ENCODE measurements around the gene MAGEA4.
"Not testable (repeated sequence)": the region's sequence is repeated elsewhere in the genome, so short reads cannot be mapped to it uniquely, and the experiment has no call there.

Gene MAGEA4, protein sequence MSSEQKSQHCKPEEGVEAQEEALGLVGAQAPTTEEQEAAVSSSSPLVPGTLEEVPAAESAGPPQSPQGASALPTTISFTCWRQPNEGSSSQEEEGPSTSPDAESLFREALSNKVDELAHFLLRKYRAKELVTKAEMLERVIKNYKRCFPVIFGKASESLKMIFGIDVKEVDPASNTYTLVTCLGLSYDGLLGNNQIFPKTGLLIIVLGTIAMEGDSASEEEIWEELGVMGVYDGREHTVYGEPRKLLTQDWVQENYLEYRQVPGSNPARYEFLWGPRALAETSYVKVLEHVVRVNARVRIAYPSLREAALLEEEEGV

DNA sequence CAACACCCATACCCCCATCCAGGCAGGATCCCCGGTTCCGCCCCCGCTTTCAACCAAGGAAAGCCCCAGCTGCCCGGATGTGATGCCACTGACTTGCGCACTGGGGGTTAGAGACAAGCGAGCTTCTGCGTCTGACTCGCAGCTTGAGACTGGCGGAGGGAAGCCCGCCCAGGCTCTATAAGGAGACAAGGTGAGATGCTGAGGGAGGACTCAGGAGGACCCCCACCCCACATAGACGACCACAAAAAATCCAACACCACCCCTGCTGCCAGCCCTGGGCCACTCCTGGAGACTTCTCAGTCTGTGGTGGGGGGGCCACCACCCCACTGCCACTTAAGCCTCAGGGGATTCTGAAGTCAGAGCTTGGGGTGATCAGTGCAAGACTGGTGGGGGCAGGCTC, at the start of gene MAGEA4:
TSS of gene MAGEA4 (plus strand) at position 110 of the 400 bp plus-strand sequence. CDS start 10,776 bp downstream, outside the sequence.
- no peak for DNase-seq (ENCODE audit: low read depth)

DNA sequence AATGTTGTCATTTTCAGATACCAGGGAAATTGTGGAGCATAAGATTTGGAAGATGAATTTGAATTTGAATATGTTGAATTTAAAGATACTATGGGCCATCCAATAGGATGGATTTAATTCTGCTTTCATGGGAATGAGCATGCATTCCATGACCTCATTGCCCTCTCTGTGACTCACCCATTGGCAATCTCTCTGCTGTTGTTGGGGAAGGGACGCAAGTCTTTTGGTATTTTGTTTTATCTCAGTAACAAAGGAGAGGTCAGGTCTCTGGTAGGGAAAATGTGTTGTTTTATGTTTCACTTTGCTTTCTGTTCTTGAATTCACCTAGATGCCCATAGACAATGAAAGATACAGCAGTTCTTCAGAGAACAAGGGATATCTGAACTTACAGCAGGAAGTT, 42.1 kb upstream of the MAGEA4 start:
- DNase-seq (ENCODE audit: low read depth): no peak

DNA sequence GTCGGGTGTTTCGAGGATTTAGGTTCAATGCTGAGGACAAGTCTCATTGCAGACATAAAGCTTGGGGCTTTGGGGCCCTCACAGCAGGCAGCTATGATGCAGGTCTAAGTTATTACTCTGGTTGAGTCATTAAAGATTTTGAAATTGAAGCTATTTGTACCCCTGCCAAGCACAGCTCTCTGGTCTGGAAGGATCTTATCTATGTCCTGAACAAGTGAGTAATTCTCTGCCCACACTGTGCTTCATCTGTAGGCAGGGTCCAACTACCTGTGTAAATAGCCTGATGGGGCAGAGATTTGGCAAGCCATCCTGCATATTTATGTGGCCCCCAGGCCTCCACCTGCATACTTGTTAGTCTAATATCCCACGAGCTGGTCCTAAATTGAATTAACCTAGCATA, 41.4 kb upstream of the MAGEA4 start:
- DNase-seq (ENCODE audit: low read depth): no peak

DNA sequence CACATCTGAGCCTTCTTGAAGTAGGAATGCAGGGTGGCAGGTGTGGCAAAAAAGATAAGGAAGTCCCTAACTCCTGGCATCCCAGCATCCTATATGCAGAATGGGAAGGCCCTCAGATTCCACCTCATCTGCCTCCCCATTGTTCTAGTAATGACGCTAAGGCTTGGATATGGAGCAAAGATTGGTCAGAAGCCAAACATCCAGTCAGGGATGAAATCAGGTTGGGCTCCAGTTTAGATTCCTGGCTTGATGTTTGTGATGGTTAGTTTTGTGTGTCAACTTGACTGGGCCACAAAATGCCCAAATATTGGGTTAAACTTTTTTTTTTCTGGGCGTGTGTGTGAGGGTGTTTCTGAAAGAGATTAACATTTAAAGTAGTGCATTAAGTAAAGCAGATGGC, 39.6 kb upstream of the MAGEA4 start:
- no peak for DNase-seq (ENCODE audit: low read depth)

DNA sequence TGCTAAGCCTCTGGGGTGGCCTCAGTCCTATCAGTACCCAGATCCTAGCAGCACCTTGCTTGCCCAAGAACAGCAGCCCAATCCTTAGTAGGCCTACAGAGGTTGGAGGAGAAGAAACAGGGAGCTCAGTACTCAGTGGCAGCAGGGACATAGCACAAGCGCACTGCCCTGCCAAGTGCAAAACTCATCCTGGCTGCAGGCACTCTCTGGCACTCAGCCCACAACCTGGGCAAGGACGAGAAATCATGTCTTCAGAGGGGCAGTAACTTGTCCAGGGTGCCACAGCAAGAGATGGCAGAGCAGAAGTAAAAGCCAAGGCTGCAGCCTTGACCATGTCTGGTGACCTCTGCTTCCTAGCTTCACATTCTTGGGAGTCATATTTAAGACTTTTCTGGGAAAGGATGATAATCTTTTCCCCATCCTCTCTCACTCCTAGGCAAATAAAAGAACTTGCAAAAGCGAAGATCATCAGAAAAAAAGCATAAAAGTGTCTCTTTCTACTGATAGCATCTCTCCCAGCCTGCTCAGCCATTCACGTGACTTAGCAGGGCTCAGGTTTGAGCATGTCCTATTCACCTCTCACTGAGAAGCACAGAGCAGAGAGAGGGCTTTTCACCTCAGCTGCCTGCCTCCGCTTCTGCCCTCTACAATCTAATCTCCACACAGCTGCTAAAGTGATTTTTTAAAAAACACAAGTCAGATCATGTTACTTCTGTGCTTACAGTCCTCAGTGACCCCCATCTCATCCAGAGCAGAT, 37.2 kb upstream of the MAGEA4 start:
- no peak for DNase-seq (ENCODE audit: low read depth)

DNA sequence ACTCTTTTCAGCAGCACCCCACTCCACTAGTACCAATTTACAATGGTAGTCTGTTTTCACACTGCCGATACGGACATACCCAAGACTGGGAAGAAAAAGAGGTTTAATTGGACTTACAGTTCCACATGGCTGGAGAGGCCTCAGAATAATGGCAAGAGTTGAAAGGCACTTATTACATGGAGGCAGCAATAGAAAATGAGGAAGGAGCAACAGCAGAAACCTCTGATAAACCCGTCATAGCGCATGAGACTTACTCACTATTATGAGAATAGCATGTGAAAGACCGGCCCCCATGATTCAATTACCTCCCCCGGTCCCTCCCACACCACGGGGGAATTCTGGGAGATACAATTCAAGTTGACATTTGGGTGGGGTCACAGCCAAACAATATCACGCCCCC, 34.1 kb upstream of the MAGEA4 start:
- DNase-seq (ENCODE audit: low read depth): no peak

DNA sequence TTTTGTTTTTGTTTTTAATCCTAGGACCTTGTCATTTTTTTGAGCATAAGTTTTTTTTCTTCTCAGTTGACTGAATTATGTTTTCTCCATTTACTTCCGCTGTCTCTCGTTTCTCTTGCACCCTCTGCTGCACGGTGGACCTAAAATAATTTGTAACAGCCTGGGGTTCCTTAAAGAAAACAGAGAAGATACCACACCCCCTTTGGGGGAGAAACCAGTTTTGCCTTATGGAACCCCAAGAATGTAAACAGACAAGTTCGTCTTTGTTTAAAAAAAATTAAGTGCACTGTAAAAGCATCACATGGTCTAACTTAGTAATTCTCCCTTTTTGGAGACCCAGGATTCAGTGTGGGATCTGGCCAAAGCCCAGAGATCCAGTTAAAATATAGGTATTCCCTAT, 32.8 kb upstream of the MAGEA4 start:
- DNase-seq (ENCODE audit: low read depth): no peak

DNA sequence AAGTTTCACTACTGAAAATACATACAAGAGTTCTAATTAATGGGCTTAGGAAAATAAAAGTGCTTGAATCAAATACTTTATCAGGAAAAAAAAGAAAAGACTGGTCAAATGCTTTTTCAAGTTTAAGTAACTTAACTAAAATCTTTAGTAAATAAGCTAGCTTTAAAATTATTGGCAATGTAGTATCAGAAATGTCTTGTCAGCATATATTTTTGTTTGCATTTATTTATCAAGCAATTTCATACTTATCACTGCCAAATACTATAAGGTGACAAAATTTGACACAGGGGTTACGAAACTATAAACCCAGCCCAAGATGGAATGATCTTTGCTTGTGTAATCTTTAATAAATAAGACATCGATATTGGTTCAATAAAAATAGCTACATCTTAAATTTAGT, 31.8 kb upstream of the MAGEA4 start:
- no peak for DNase-seq (ENCODE audit: low read depth)

DNA sequence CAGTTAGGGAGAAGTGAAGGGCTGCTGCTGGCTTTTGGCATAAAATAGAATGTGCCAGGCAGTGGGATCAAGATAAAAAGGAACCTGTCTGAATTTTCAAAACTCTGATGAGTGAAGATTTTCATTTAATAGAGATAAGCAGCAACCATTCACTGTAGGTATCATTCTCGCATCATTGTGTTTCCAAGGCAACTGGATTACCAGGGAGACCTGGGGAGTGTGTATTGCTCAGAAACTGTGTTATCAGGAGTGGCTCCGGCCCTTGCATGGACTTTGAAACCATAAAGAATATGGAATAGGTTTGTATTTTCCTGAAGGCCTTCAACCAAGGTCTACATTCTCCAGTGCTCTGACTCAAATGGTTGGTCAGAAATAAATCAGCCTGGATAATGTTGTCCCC, 23.3 kb upstream of the MAGEA4 start:
- no peak for DNase-seq (ENCODE audit: low read depth)

DNA sequence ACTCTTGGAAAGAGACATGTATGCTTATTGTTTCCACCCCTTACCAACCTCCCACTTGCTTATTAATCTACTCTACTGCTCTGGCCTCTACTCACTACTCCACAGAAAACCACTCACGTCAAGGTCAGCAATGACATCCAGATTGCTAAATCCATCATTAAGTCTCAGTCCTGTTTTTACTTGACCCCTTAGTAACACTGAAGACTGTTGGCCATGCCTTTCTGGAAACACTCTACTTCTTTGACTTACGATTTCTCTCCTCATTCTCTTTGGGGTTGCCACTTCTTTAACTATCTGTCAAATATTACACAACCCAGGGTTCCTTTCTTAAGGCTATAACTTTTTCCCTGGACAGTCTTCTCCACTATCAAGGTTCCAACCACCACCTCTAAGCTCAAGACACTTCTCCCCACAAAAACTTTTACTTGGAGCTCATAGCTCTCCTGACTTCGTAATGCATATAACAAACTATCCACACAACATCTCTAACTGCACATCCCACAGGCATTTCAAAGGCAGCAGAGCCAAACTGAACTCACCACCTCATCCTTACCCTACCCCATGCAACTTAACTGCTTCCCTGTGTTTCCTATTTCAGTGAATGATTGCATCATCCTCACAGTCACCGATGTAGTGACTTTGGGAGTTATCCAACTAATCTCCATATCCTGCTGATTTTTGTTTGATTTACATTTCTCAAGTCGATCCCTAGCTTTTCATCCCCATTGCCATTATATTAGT, 15.8 kb upstream of the MAGEA4 start:
- no peak for DNase-seq (ENCODE audit: low read depth)

DNA sequence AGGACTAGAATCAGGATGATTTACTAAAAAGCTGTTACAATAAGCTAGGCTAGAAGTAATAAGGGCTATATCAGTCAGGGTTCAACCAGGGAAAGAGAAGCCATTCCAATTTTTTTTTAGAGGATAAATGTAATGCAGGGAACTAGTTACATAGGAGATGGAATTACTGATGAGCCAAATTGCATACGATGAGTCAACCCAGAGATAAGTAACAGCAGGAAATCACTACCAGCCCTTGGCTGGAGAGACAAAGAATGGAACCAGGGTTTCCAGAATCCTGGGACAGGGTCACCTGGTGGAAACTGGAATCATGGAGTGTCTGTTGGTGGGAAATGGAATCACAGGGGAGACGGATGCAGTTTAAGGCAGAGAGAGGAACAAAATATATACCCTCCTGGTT, 13.1 kb upstream of the MAGEA4 start:
- DNase-seq (ENCODE audit: low read depth): no peak

DNA sequence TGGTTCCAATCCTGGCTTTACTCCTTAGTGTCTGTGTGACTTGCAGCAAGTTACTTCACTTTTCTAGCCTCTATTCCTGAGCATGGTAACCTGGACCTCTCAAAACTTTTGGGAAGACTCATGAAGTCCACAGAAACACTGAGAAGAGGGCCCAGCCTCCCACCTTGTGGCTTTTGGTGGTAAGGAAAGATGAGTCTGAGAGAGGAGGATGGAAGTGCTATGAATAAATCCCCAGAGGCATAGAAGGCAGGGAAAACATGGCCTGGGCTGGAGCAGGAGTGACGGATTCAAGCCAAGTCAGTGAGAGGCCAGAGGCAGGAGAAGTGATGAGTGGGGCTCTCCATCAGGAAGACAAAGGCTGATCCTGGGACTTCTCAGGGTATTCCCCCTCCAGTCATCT, 10.9 kb upstream of the MAGEA4 start:
- no peak for DNase-seq (ENCODE audit: low read depth)

DNA sequence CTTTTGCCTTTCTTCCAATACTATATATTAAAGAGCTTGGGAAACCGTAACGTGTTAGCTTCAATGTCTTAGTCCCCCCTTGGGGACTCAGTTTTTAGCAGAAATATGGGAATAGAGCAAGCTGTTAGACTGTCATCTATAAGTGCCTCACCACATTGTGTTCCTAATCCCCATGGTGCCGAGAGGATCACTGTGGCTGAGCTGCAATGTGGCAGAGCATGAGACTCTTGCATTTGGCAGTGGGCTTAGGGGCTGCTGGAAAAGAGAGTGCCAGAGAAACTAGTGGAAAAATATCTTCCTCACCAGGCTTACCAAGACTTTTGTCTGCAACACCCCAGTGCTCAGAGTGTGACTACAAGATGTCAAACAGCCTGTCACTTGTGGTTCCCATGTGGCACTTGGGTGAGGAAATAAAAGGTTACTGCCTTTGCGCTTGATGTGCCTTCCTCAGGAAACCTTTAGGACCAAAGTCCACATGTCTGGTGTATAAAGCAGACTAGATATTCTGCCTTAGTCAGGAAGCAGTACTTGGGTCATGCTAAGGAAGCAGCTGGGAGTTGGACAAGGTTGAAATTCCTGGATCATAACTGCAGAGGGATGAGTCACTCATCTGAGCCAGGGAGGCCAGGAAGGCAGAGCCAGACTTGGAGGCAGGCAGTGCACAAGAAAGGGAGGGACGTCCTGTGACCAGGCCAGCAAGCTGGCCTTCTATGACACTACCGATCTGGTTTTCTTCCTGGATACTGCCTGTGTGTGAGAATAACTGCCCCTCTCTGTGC, 9.7 kb upstream of the MAGEA4 start:
- no peak for DNase-seq (ENCODE audit: low read depth)

DNA sequence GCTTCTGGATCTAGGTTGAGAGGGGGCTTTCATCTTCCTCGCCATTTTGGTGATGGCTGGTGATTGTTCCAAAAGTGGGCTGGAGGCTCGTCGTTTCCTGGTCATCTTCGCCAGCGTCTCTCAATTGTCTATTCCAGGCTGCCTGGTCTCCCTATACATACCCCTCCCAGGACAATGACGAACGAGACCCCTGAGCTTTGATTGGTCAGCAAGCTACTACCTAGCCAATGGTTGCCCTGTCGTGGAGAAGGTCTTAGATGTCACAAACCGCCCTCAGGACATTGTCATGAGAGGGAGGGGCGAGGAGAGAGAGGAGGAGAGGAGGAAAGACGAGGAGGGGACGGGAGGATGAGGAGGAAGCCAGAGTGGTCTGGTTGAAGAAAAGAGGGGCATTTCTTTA, 7.7 kb upstream of the MAGEA4 start:
- DNase-seq (ENCODE audit: low read depth): no peak

DNA sequence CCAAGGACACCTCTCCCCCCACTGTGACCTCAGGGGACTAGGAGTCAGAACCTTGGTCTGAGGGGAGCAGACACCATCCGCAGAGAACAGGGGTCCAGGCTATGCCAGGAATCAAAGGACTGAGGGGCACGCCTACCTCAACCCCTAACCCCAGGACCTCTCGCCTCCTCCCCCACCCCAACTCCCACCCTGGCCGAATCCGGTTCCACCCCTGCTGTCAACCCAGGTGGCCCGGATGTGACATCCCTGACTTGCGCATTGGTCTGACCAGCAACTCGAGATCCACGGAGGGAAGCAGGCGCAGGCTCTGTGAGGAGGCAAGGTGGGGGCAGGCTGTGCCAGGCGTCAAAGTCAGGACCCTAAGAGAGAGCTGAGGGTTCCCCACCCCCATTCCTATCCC, 468 bp upstream of the MAGEA4 start:
- DNase-seq (ENCODE audit: low read depth): no peak

DNA sequence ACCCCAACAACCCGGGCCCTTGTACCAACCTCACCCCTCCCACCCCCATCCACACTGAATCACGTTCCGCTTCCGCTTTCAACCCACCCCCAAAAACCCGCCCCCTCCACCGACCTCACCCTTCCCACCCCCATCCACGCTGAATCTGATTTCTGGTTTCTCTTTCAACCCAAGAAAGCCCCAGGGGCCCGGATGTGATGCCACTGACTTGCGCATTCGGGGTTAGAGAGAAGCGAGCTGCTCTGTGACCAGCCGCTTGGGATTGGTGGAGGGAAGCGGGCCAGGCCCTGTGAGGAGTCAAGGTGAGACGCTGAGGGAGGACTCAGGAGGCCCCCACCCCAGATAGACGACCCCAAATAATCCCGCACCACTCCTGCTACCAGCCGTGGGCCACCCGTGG, 6.0 kb downstream of the MAGEA4 start:
- DNase-seq (ENCODE audit: low read depth): not testable (repeated sequence)

DNA sequence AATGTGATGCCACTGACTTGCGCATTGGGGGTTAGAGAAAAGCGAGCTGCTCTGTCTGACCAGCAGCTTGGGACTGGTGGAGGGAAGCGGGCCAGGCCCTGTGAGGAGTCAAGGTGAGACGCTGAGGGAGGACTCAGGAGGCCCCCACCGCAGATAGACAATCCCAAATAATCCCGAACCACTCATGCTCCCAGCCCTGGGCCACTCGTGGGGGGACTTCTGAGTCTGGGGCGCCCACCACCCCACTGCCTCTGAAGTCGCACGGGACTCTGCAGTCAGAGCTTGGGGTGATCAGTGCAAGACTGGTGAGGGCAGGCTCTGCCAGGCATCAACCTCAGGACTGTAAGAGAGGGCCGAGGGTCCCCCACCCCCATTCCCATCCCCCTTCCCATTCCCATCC, 6.9 kb downstream of the MAGEA4 start:
- DNase-seq (ENCODE audit: low read depth): no peak

DNA sequence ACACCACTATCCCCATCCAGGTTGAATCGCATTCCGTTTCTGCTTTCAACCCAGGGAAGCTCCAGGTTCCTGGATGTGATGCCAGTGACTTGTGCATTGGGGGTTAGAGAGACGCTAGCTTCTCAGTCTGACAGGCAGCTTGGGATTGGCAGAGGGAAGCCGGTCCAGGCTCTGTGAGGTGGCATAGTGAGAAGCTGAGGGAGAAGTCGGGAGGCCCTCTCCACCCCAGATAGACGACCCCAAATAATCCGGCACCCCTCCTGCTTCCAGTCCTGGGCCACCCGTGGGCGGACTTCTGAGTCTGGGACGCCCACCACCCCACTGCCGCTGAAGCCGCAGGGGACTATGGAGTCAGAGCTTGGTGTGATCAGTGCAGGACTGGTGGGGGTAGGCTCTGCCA, 7.4 kb downstream of the MAGEA4 start:
- DNase-seq (ENCODE audit: low read depth): no peak

DNA sequence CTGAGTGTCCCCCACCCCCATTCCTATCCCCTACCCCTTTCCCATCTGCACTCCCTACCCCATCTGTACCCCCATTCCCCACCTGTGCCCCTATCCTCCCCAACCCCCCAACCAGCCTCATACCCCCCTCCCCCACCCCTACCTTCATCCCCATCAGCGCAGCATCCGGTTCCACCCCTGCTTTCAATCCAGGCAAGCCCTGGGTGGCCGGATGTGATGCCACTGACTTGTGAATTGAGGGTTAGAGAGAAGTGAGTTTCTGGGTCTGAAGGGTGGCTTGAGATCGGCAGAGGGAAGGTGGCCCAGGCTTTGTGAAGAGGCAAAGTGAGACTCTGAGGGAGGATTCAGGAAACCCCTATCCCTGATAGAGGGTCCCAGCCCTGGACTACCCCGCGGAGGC, 7.8 kb downstream of the MAGEA4 start:
- DNase-seq (ENCODE audit: low read depth): no peak

DNA sequence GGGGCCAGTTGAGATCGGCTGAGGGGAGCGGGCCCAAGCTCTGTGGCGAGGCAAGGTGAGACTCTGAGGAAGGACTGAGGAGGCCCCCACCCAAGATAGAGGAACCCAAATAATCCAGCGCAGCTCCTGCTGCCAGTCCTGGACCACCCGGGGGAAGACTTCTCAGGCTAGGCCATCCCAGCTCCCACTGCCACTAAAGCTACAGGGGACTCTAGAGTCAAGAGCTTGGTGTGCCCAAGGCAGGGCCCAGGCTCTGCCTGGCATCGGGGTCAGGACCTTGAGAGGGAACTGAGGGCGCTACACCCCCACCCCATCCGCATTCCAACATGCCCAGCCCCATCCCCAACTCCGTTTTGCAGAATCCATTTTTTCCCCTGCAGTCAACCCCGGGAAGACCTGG, 8.6 kb downstream of the MAGEA4 start:
- no peak for DNase-seq (ENCODE audit: low read depth)

DNA sequence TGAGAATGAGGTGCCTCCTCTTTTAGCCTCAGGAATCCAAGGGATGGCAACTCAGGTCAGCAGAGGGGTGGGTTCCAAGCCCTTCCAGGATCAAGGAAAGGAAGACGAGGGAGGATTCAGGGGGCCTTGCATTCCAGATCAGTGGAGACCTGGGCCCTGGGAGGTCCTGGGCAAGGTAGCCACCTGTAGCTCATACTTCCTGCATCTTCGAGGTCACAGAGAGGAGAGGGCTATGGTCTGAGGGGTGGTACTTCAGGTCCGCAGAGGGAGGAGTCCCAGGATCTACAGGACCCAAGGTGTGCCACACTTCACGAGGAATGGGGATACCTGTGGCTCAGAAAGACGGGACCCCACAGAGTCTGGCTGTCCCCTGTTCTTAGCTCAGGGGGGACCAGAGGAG, 9.2 kb downstream of the MAGEA4 start:
- DNase-seq (ENCODE audit: low read depth): no peak

DNA sequence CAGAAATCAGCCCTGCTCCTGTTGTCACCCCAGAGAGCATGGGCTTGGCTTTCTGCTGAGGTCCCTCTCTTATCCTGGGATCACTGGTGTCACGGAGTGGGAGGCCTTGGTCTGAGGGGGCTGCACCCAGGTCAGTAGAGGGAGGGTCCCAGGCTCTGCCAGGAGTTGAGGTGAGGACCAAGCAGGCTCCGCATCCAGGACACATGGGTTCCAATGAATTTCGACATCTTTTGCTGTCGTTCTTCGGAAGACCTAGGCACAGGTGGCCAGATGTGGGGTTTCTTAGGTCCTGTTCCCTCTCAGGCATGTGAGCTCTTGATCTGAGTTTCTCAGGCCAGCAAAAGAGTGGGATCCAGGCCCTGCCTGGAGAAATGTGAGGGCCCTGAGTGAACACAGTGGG, 10.0 kb downstream of the MAGEA4 start:
- no peak for DNase-seq (ENCODE audit: low read depth)

Measured in activated T-helper 9 cell treated with anti-CD3 and anti-CD28 coated beads, Interleukin-2, amount 50 U/mL, for 16 hours (primary cell).